GM12878 (cell line): ENCODE data around the gene DARS1. TPM values are rescaled to one million over a fixed set of nuclear protein-coding genes. Genes with fewer than 3 reads are reported as not detected.

Experiments
- BMI1 ChIP-seq: fragments of 450-650 bp; IDR thresholded peaks from 2 replicates; pipeline ENCODE4 v1.6.1; 2016; ENCODE audit warnings: mild to moderate bottlenecking, moderate library complexity, borderline replicate concordance
- MTA2 ChIP-seq: fragments of 450-650 bp; IDR thresholded peaks from 2 replicates; pipeline ENCODE4 v1.6.1; 2016; ENCODE audit warnings: low read depth, mild to moderate bottlenecking, moderate library complexity
- MTA3 ChIP-seq: IDR thresholded peaks from 2 replicates; pipeline ENCODE4 v1.6.1; 2012; ENCODE audit warnings: low read length, inconsistent platforms, borderline replicate concordance
- NBN ChIP-seq: fragments of 450-650 bp; IDR thresholded peaks from 2 replicates; pipeline ENCODE4 v1.6.1; 2016
- PML ChIP-seq: IDR thresholded peaks from 2 replicates; pipeline ENCODE4 v1.6.1; 2012; ENCODE audit warnings: low read length, inconsistent platforms
- RAD51 ChIP-seq: fragments of 450-650 bp; IDR thresholded peaks from 2 replicates; pipeline ENCODE4 v1.6.1; 2016; ENCODE audit warnings: moderate library complexity, mild to moderate bottlenecking, inconsistent platforms
- RFX5 ChIP-seq: IDR thresholded peaks from 2 replicates; pipeline ENCODE4 v1.6.1; 2011; ENCODE audit warnings: low read depth, low read length, improper control_type of control experiment
- SRF ChIP-seq, 2 experiments: IDR thresholded peaks; 2 replicates each; pipeline ENCODE4 v1.6.1; 2011; ENCODE audit warnings: low read depth in 2 of 2, low read length in 2 of 2, mild to moderate bottlenecking in 1 of 2, moderate library complexity in 1 of 2
- TAF1 ChIP-seq: IDR thresholded peaks from 2 replicates; pipeline ENCODE4 v1.6.1; 2011; ENCODE audit warnings: mild to moderate bottlenecking, low read depth, low read length, borderline replicate concordance
- ZBTB4 ChIP-seq: fragments of 450-650 bp; formaldehyde crosslinking; IDR thresholded peaks from 2 replicates; pipeline ENCODE4 v1.4.0; 2022; ENCODE audit warnings: mild to moderate bottlenecking, moderate library complexity
- polyA plus RNA-seq, 11 experiments: library from polyadenylated mRNA; depleted of rRNA in 4 of 11; unstranded in 6 of 11; stranded (reverse) in 5 of 11; fragments of >200 nt; fragmentation: Nextera tagmentation in 4 of 11; fragmentation: Illumina TruSeq in 1 of 11; extraction: Ambion mirVana in 4 of 11; extraction: Trizol in 1 of 11; gene quantifications; 1 replicate in 1 of 11; 2 replicates in 10 of 11; pipeline versions ENCODE4 v1.2.1 to v1.2.3, GENCODE V29; 2011 to 2016; ENCODE audit warnings: inconsistent platforms in 2 of 11, missing spikeins in 2 of 11, low read depth in 1 of 11
- total RNA-seq, 4 experiments: library from RNA; depleted of rRNA in 3 of 4; stranded (reverse); fragments of >200 nt in 3 of 4; fragmentation: Illumina TruSeq in 1 of 4; extraction: Trizol in 1 of 4; gene quantifications; 2 replicates each; pipeline versions ENCODE4 v1.2.1 to v1.2.3, GENCODE V29; 2013 to 2021
- TF ChIP-seq, protein P1 (sequence below): IDR thresholded peaks from 2 replicates; pipeline ENCODE4 v1.6.1; 2012; ENCODE audit warnings: improper control_type of control experiment, low read depth, low read length; ENCODE audit not compliant: insufficient replicate concordance
- TF ChIP-seq, protein P2 (sequence below): fragments of 150-350 bp; IDR thresholded peaks from 2 replicates; pipeline ENCODE4 v1.6.1; 2014; ENCODE audit warnings: mild to moderate bottlenecking, low read depth, low read length
- TF ChIP-seq, protein P3 (sequence below): IDR thresholded peaks from 2 replicates; pipeline ENCODE4 v1.6.1; 2011; ENCODE audit warnings: low read depth, mild to moderate bottlenecking, low read length, moderate library complexity, borderline replicate concordance; ENCODE audit errors: extremely low read depth
- TF ChIP-seq, protein P4 (sequence below): fragments of 450-650 bp; IDR thresholded peaks from 2 replicates; pipeline ENCODE4 v1.6.1; 2017; ENCODE audit warnings: mild to moderate bottlenecking, moderate library complexity

The DARS1 gene
- total and polyA plus RNA-seq, 10 of the 15 experiments (the other 5 are each of a cell fraction or from before 2014, with no cell fraction given), result 91.0 to 387 (median 137) TPM

DNA sequence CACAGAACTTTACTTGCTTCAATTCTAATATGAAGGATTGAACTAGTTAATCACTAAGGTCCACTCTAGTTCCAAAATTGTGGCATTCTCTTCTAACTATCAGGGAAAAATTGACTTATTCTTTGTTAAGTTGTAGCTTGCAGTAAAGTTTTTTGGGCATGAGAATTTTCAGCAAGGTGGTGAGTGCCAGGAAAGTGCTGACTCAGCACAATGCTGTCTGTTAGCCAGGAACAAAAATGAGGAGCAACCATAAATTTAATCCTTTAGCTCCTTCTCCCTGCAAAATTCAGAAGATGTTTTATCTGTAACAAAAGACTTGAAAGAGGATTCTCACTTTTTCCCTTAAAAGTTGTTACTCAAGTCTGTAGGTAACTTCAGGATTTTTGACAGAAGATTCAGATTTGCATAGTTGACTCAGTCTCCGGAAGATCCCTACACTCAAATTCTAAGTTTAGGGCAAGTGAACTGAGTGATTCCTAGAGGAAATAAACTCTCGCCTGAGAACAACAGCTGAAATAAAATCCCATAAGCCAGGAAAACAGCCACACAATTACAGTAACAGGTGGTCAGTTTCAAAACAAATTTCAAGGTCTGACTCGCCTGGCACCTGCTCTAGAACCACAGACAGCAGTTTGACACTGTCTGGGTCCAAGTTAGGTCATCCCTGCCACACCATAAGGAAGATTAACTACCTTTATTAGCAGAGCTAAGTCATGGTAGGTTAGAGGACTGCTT, 20.2 kb upstream of the DARS1 start (continued):
- TF ChIP-seq, protein P1, sequence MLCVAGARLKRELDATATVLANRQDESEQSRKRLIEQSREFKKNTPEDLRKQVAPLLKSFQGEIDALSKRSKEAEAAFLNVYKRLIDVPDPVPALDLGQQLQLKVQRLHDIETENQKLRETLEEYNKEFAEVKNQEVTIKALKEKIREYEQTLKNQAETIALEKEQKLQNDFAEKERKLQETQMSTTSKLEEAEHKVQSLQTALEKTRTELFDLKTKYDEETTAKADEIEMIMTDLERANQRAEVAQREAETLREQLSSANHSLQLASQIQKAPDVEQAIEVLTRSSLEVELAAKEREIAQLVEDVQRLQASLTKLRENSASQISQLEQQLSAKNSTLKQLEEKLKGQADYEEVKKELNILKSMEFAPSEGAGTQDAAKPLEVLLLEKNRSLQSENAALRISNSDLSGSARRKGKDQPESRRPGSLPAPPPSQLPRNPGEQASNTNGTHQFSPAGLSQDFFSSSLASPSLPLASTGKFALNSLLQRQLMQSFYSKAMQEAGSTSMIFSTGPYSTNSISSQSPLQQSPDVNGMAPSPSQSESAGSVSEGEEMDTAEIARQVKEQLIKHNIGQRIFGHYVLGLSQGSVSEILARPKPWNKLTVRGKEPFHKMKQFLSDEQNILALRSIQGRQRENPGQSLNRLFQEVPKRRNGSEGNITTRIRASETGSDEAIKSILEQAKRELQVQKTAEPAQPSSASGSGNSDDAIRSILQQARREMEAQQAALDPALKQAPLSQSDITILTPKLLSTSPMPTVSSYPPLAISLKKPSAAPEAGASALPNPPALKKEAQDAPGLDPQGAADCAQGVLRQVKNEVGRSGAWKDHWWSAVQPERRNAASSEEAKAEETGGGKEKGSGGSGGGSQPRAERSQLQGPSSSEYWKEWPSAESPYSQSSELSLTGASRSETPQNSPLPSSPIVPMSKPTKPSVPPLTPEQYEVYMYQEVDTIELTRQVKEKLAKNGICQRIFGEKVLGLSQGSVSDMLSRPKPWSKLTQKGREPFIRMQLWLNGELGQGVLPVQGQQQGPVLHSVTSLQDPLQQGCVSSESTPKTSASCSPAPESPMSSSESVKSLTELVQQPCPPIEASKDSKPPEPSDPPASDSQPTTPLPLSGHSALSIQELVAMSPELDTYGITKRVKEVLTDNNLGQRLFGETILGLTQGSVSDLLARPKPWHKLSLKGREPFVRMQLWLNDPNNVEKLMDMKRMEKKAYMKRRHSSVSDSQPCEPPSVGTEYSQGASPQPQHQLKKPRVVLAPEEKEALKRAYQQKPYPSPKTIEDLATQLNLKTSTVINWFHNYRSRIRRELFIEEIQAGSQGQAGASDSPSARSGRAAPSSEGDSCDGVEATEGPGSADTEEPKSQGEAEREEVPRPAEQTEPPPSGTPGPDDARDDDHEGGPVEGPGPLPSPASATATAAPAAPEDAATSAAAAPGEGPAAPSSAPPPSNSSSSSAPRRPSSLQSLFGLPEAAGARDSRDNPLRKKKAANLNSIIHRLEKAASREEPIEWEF, result no peak
- TF ChIP-seq ZBTB4 (CRISPR knock-in tag) (no peak), RAD51 (no peak), BMI1 (no peak), PML (0 out of 2 replicates have a peak, but pooled peaks have one; percentile 34), RFX5 (no peak), MTA2 (peak; percentile 85), MTA3 (no peak), NBN (no peak), TAF1 (no peak), SRF (IDR thresholded peaks at IDR 0.05; ENCODE audit: low read depth in 2 of 2, low read length in 2 of 2) (no peak)
- TF ChIP-seq, protein P2, sequence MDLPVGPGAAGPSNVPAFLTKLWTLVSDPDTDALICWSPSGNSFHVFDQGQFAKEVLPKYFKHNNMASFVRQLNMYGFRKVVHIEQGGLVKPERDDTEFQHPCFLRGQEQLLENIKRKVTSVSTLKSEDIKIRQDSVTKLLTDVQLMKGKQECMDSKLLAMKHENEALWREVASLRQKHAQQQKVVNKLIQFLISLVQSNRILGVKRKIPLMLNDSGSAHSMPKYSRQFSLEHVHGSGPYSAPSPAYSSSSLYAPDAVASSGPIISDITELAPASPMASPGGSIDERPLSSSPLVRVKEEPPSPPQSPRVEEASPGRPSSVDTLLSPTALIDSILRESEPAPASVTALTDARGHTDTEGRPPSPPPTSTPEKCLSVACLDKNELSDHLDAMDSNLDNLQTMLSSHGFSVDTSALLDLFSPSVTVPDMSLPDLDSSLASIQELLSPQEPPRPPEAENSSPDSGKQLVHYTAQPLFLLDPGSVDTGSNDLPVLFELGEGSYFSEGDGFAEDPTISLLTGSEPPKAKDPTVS, result no peak
- TF ChIP-seq, protein P3, sequence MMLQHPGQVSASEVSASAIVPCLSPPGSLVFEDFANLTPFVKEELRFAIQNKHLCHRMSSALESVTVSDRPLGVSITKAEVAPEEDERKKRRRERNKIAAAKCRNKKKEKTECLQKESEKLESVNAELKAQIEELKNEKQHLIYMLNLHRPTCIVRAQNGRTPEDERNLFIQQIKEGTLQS, result no peak
- TF ChIP-seq, protein P4, sequence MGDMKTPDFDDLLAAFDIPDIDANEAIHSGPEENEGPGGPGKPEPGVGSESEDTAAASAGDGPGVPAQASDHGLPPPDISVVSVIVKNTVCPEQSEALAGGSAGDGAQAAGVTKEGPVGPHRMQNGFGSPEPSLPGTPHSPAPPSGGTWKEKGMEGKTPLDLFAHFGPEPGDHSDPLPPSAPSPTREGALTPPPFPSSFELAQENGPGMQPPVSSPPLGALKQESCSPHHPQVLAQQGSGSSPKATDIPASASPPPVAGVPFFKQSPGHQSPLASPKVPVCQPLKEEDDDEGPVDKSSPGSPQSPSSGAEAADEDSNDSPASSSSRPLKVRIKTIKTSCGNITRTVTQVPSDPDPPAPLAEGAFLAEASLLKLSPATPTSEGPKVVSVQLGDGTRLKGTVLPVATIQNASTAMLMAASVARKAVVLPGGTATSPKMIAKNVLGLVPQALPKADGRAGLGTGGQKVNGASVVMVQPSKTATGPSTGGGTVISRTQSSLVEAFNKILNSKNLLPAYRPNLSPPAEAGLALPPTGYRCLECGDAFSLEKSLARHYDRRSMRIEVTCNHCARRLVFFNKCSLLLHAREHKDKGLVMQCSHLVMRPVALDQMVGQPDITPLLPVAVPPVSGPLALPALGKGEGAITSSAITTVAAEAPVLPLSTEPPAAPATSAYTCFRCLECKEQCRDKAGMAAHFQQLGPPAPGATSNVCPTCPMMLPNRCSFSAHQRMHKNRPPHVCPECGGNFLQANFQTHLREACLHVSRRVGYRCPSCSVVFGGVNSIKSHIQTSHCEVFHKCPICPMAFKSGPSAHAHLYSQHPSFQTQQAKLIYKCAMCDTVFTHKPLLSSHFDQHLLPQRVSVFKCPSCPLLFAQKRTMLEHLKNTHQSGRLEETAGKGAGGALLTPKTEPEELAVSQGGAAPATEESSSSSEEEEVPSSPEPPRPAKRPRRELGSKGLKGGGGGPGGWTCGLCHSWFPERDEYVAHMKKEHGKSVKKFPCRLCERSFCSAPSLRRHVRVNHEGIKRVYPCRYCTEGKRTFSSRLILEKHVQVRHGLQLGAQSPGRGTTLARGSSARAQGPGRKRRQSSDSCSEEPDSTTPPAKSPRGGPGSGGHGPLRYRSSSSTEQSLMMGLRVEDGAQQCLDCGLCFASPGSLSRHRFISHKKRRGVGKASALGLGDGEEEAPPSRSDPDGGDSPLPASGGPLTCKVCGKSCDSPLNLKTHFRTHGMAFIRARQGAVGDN, result peak; percentile 37; the same call in 1 of the 2 replicates
